PC-9 (cell line): ENCODE measurements around the gene RGS3.

ENCODE experiments used
- EZH2 ChIP-seq: fragments of 200-600 bp; sonication (generic); IDR thresholded peaks from 2 replicates; pipeline ENCODE4 v1.8.0; 2017; ENCODE audit warnings: antibody characterized with exemption, low read depth
- TF ChIP-seq, protein P1 (sequence below): fragments of 200-600 bp; sonication (generic); conservative IDR thresholded peaks from 2 replicates; pipeline ENCODE4 v1.6.1; 2017; ENCODE audit warnings: mixed run types, antibody characterized with exemption, mild to moderate bottlenecking, moderate library complexity

GRCh38 chr9:113631137-113631765 lies 167.7 kb downstream of the RGS3 start:
- no peak for TF ChIP-seq EZH2
- TF ChIP-seq, protein P1, sequence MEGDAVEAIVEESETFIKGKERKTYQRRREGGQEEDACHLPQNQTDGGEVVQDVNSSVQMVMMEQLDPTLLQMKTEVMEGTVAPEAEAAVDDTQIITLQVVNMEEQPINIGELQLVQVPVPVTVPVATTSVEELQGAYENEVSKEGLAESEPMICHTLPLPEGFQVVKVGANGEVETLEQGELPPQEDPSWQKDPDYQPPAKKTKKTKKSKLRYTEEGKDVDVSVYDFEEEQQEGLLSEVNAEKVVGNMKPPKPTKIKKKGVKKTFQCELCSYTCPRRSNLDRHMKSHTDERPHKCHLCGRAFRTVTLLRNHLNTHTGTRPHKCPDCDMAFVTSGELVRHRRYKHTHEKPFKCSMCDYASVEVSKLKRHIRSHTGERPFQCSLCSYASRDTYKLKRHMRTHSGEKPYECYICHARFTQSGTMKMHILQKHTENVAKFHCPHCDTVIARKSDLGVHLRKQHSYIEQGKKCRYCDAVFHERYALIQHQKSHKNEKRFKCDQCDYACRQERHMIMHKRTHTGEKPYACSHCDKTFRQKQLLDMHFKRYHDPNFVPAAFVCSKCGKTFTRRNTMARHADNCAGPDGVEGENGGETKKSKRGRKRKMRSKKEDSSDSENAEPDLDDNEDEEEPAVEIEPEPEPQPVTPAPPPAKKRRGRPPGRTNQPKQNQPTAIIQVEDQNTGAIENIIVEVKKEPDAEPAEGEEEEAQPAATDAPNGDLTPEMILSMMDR = no peak
